ENCODE measurements around the gene CELF2. TPM values are rescaled to one million over a fixed set of nuclear protein-coding genes. Genes with fewer than 3 reads are reported as not detected.

CELF2 gene
- total RNA-seq, 4 donors from 2014 or later = 28.7 to 55.4 (median 35.0) TPM

DNA sequence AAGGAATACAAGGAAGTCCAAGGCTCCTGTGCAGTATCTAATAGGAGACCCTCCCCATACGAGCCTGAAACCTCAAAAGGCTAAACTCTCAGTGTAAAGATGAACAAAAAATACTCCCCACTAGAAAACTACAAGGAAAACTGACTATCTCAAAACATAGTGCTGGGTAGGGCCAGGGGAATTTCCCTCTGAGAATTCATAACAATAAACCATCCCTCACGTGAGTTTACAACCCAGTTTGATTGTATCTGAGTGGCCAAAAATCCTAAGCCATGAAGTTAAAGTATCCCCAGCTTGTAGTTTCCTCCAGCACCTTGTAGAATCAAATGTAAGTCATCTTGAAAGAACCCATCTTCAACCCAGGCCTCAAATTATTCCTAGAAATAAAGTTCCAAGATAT lies 293.4 kb downstream of the CELF2 start:
- no peak overlapping the region for H3K27ac ChIP-seq
- TF ChIP-seq POLR2A (IDR thresholded peaks at IDR 0.05) = no peak
- TF ChIP-seq, protein P1, sequence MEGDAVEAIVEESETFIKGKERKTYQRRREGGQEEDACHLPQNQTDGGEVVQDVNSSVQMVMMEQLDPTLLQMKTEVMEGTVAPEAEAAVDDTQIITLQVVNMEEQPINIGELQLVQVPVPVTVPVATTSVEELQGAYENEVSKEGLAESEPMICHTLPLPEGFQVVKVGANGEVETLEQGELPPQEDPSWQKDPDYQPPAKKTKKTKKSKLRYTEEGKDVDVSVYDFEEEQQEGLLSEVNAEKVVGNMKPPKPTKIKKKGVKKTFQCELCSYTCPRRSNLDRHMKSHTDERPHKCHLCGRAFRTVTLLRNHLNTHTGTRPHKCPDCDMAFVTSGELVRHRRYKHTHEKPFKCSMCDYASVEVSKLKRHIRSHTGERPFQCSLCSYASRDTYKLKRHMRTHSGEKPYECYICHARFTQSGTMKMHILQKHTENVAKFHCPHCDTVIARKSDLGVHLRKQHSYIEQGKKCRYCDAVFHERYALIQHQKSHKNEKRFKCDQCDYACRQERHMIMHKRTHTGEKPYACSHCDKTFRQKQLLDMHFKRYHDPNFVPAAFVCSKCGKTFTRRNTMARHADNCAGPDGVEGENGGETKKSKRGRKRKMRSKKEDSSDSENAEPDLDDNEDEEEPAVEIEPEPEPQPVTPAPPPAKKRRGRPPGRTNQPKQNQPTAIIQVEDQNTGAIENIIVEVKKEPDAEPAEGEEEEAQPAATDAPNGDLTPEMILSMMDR (IDR thresholded peaks at IDR 0.05) = no peak
- no peaks in the 10 kb centered on the region for H3K27me3 ChIP-seq
- WGBS, 2 donors = 90 to 91% methylated on average over 2 of the region's 2 CpGs
- H3K4me1 ChIP-seq = no peaks in the 10 kb centered on the region
- no peak overlapping the region for H3K4me3 ChIP-seq (replicated peaks in 1 of 3)
- DNase-seq = no peak
- no peaks in the 10 kb centered on the region for H3K9me3 ChIP-seq
- intact Hi-C loops (cut with DNase I) = no loop called here
- no peaks in the 10 kb centered on the region for H3K36me3 ChIP-seq

DNA sequence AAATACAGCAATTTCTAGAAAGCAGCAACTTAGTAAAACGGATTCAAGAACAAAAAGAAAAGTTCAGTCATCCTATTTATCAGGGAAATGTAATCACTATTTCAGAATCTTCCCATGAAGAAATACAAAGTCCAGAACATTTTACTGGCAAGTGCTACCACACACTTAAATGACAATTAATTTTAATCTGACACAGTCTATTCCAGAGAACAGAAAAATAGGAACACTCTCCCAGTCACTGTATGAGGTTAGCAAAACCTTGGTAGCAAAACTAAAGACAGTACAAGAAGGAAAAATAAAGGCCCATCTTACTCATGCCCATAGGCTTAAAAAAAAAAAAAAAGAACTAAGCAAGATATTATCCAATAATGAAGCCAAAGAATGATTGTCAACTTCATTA lies 295.8 kb downstream of the CELF2 start:
- intact Hi-C loops (cut with DNase I) = no loop called here
- Histone ChIP-seq H3K36me3 (no peaks in the 10 kb centered on the region), H3K9me3 (no peaks in the 10 kb centered on the region), H3K27me3 (no peaks in the 10 kb centered on the region), H3K4me3 (replicated peaks in 1 of 3) (no peak overlapping the region), H3K27ac (no peak overlapping the region), H3K4me1 (no peaks in the 10 kb centered on the region)
- WGBS, 2 donors = 86 to 90% methylated on average over 1 of the region's 1 CpG
- no peak for TF ChIP-seq POLR2A (IDR thresholded peaks at IDR 0.05)
- TF ChIP-seq, protein P1 (IDR thresholded peaks at IDR 0.05) = no peak
- DNase-seq = no peak

GRCh38 chr10:11317936-11318670 lies 300.4 kb downstream of the CELF2 start:
- 89 to 90% methylated on average over 7 of the region's 7 CpGs for WGBS, 2 donors

GRCh38 chr10:11318826-11319598 lies 301.3 kb downstream of the CELF2 start:
- WGBS, 2 donors = 94 to 95% methylated on average over 24 to 25 of the region's 26 CpGs
- H3K36me3 ChIP-seq = no peaks in the 10 kb centered on the region

More at GRCh38 chr10:11317936-11318670, 300.4 kb downstream of the CELF2 start:
- H3K36me3 ChIP-seq = no peaks in the 10 kb centered on the region
- no peaks in the 10 kb centered on the region for H3K27me3 ChIP-seq
- no peak for DNase-seq
- TF ChIP-seq POLR2A (IDR thresholded peaks at IDR 0.05) = no peak
- TF ChIP-seq, protein P1 (IDR thresholded peaks at IDR 0.05) = no peak
- intact Hi-C loops (cut with DNase I) = no loop called here
- H3K27ac ChIP-seq = no peak overlapping the region
- no peaks in the 10 kb centered on the region for H3K4me1 ChIP-seq
- H3K4me3 ChIP-seq (replicated peaks in 1 of 3) = no peak overlapping the region
- H3K9me3 ChIP-seq = no peaks in the 10 kb centered on the region

More at GRCh38 chr10:11318826-11319598, 301.3 kb downstream of the CELF2 start:
- DNase-seq = no peak
- no peaks in the 10 kb centered on the region for H3K9me3 ChIP-seq
- H3K27me3 ChIP-seq = no peaks in the 10 kb centered on the region
- TF ChIP-seq, protein P1 (IDR thresholded peaks at IDR 0.05) = no peak
- intact Hi-C loops (cut with DNase I) = no loop called here
- H3K4me3 ChIP-seq (replicated peaks in 1 of 3) = no peak overlapping the region
- H3K4me1 ChIP-seq = no peaks in the 10 kb centered on the region
- H3K27ac ChIP-seq = no peak overlapping the region

Data from thyroid gland (tissue), 4 donors.